HG03571 (cell line): ENCODE results near the gene AMDHD1.
"Not testable (repeated sequence)": the region's sequence is repeated elsewhere in the genome, so short reads cannot be mapped to it uniquely, and the experiment has no call there.

ENCODE experiments used
- ATAC-seq: cut with Tn5 transposase; IDR thresholded peaks from one replicate; pipeline ENCODE4 v1.9.1; 2021; ENCODE audit not compliant: unreplicated experiment

Gene AMDHD1

GRCh38 chr12:95963096-95963495, 20.0 kb downstream of the AMDHD1 start:
- ATAC-seq: no peak

GRCh38 chr12:95966287-95966870, 23.2 kb downstream of the AMDHD1 start:
- no peak for ATAC-seq

GRCh38 chr12:95967301-95967700, 24.2 kb downstream of the AMDHD1 start:
- no peak for ATAC-seq

GRCh38 chr12:95969116-95969515, 26.0 kb downstream of the AMDHD1 start:
- not testable (repeated sequence) for ATAC-seq

- ATAC-seq: no peak
These were observed 27.8 kb downstream of the AMDHD1 start for GRCh38 chr12:95970905-95971304.

- no peak for ATAC-seq
These were observed 29.8 kb downstream of the AMDHD1 start for GRCh38 chr12:95972832-95973456.

GRCh38 chr12:95974358-95974757, 31.2 kb downstream of the AMDHD1 start:
- ATAC-seq: no peak

- no peak for ATAC-seq
These were observed 32.4 kb downstream of the AMDHD1 start for GRCh38 chr12:95975491-95975890.

GRCh38 chr12:95976416-95976832, 33.3 kb downstream of the AMDHD1 start:
- no peak for ATAC-seq

- ATAC-seq: no peak
These were observed 34.7 kb downstream of the AMDHD1 start for GRCh38 chr12:95977764-95978305.

GRCh38 chr12:95978351-95978750, 35.2 kb downstream of the AMDHD1 start:
- no peak for ATAC-seq

- ATAC-seq: no peak
These were observed 35.6 kb downstream of the AMDHD1 start for GRCh38 chr12:95978774-95979173.

- no peak for ATAC-seq
These were observed 37.3 kb downstream of the AMDHD1 start for GRCh38 chr12:95980437-95980836.

- no peak for ATAC-seq
These were observed 39.5 kb downstream of the AMDHD1 start for GRCh38 chr12:95982602-95983001.

- no peak for ATAC-seq
These were observed 41.6 kb downstream of the AMDHD1 start for GRCh38 chr12:95984682-95985081.

- no peak for ATAC-seq
These were observed 43.8 kb downstream of the AMDHD1 start for GRCh38 chr12:95986635-95987570.

- ATAC-seq: no peak
These were observed 45.6 kb downstream of the AMDHD1 start for GRCh38 chr12:95988506-95989275.

- no peak for ATAC-seq
These were observed 46.5 kb downstream of the AMDHD1 start for GRCh38 chr12:95989504-95990123.

GRCh38 chr12:95990136-95990535, 47.0 kb downstream of the AMDHD1 start:
- ATAC-seq: no peak

GRCh38 chr12:95993907-95994306, 50.8 kb downstream of the AMDHD1 start:
- no peak for ATAC-seq
